ENCODE measurements around the gene PTRH2.

GRCh38 chr17:59669944-59670343 is 37.3 kb downstream of the PTRH2 start:
- no peak for TF ChIP-seq REST (IDR thresholded peaks at IDR 0.05; ENCODE audit: insufficient read depth in 1 of 2, low read depth in 2 of 2, low read length in 2 of 2)
- TF ChIP-seq TAF1 (IDR thresholded peaks at IDR 0.05; ENCODE audit: borderline replicate concordance, insufficient read depth, low read length), result no peak
- no peak for TF ChIP-seq POLR2AphosphoS5 (IDR thresholded peaks at IDR 0.05; ENCODE audit: low read depth, low read length)
- no peak for TF ChIP-seq FOXP2 (optimal IDR thresholded peaks at IDR 0.05; ENCODE audit: borderline replicate concordance, extremely low read depth, extremely low read length, insufficient read depth)

Data from PFSK-1 (cell line).